HG02970 (cell line): Measurements from ENCODE around the gene DTWD2.
"Not testable (repeated sequence)": the region's sequence is repeated elsewhere in the genome, so short reads cannot be mapped to it uniquely, and the experiment has no call there.

ENCODE experiments used
- ATAC-seq: cut with Tn5 transposase; IDR thresholded peaks from one replicate; pipeline ENCODE4 v1.9.1; 2021; ENCODE audit warnings: mild to moderate bottlenecking, moderate library complexity, moderate number of reproducible peaks; ENCODE audit not compliant: unreplicated experiment, low FRiP score

The DTWD2 gene

GRCh38 chr5:118883362-118883761 is 105.0 kb downstream of the DTWD2 start:
- ATAC-seq = no peak

GRCh38 chr5:118882666-118883065 is 105.7 kb downstream of the DTWD2 start:
- ATAC-seq = no peak

- not testable (repeated sequence) for ATAC-seq
Observed at GRCh38 chr5:118876852-118877251, 111.5 kb downstream of the DTWD2 start.

GRCh38 chr5:118875131-118875530 is 113.2 kb downstream of the DTWD2 start:
- ATAC-seq = no peak

- ATAC-seq = no peak
Observed at GRCh38 chr5:118873417-118873816, 114.9 kb downstream of the DTWD2 start.

- no peak for ATAC-seq
Observed at GRCh38 chr5:118863345-118863744, 125.0 kb downstream of the DTWD2 start.

- ATAC-seq = no peak
Observed at GRCh38 chr5:118862596-118862995, 125.8 kb downstream of the DTWD2 start.

- ATAC-seq = no peak
Observed at GRCh38 chr5:118857700-118858099, 130.6 kb downstream of the DTWD2 start.

- no peak for ATAC-seq
Observed at GRCh38 chr5:118854819-118855218, 133.5 kb downstream of the DTWD2 start.

- ATAC-seq = not testable (repeated sequence)
Observed at GRCh38 chr5:118851785-118852184, 136.6 kb downstream of the DTWD2 start.

GRCh38 chr5:118849507-118849906 is 138.8 kb downstream of the DTWD2 start:
- not testable (repeated sequence) for ATAC-seq

- ATAC-seq = no peak
Observed at GRCh38 chr5:118844351-118844750, 144.0 kb downstream of the DTWD2 start.

- no peak for ATAC-seq
Observed at GRCh38 chr5:118834710-118835109, 153.6 kb downstream of the DTWD2 start.

GRCh38 chr5:118832974-118833373 is 155.4 kb downstream of the DTWD2 start:
- no peak for ATAC-seq

- ATAC-seq = no peak
Observed at GRCh38 chr5:118825226-118825625, 163.1 kb downstream of the DTWD2 start.

- ATAC-seq = no peak
Observed at GRCh38 chr5:118818604-118819003, 169.7 kb downstream of the DTWD2 start.

GRCh38 chr5:118808441-118808840 is 179.9 kb downstream of the DTWD2 start:
- ATAC-seq = no peak

GRCh38 chr5:118806571-118806970 is 181.8 kb downstream of the DTWD2 start:
- no peak for ATAC-seq

GRCh38 chr5:118802335-118802734 is 186.0 kb downstream of the DTWD2 start:
- no peak for ATAC-seq

GRCh38 chr5:118796081-118796480 is 192.3 kb downstream of the DTWD2 start:
- ATAC-seq = no peak

- ATAC-seq = no peak
Observed at GRCh38 chr5:118794281-118794680, 194.1 kb downstream of the DTWD2 start.

GRCh38 chr5:118793652-118794051 is 194.7 kb downstream of the DTWD2 start:
- ATAC-seq = no peak

GRCh38 chr5:118793091-118793490 is 195.3 kb downstream of the DTWD2 start:
- ATAC-seq = no peak
